ENCODE data around the gene NOP58. TPM values are rescaled to one million over a fixed set of nuclear protein-coding genes. Genes with fewer than 3 reads are reported as not detected.

Gene NOP58, protein sequence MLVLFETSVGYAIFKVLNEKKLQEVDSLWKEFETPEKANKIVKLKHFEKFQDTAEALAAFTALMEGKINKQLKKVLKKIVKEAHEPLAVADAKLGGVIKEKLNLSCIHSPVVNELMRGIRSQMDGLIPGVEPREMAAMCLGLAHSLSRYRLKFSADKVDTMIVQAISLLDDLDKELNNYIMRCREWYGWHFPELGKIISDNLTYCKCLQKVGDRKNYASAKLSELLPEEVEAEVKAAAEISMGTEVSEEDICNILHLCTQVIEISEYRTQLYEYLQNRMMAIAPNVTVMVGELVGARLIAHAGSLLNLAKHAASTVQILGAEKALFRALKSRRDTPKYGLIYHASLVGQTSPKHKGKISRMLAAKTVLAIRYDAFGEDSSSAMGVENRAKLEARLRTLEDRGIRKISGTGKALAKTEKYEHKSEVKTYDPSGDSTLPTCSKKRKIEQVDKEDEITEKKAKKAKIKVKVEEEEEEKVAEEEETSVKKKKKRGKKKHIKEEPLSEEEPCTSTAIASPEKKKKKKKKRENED
- 10 to 100 TPM; 73.5 to 82.7 TPM for total RNA-seq
- polyA plus RNA-seq (2013, experiment 1 of 2): 74.9 TPM
- polyA plus RNA-seq (2013, experiment 2 of 2): 77.2 TPM
- long read RNA-seq, experiment 1, transcript NOP58-201 (15 exons, 2,046 nt): major isoform, 23 of 43 reads
- long read RNA-seq, experiment 1, partial matches to known transcripts: 14 of 43 reads
- long read RNA-seq, experiment 1, other reads (novel, unspliced or antisense): 6 of 43 reads
- long read RNA-seq, experiment 2, transcript NOP58-201 (15 exons, 2,046 nt): major isoform, 103 of 120 reads
- long read RNA-seq, experiment 2, partial matches to known transcripts: 8 of 120 reads
- long read RNA-seq, experiment 2, other reads (novel, unspliced or antisense): 9 of 120 reads
- long read RNA-seq, experiment 3, transcript NOP58-201 (15 exons, 2,046 nt): major isoform, 10 of 246 reads
- long read RNA-seq, experiment 3, partial matches to known transcripts: 208 of 246 reads
- long read RNA-seq, experiment 3, other reads (novel, unspliced or antisense): 28 of 246 reads
- long read RNA-seq, experiment 4, transcript NOP58-201 (15 exons, 2,046 nt): major isoform, 141 of 314 reads
- long read RNA-seq, experiment 4, partial matches to known transcripts: 161 of 314 reads
- long read RNA-seq, experiment 4, other reads (novel, unspliced or antisense): 12 of 314 reads

DNA sequence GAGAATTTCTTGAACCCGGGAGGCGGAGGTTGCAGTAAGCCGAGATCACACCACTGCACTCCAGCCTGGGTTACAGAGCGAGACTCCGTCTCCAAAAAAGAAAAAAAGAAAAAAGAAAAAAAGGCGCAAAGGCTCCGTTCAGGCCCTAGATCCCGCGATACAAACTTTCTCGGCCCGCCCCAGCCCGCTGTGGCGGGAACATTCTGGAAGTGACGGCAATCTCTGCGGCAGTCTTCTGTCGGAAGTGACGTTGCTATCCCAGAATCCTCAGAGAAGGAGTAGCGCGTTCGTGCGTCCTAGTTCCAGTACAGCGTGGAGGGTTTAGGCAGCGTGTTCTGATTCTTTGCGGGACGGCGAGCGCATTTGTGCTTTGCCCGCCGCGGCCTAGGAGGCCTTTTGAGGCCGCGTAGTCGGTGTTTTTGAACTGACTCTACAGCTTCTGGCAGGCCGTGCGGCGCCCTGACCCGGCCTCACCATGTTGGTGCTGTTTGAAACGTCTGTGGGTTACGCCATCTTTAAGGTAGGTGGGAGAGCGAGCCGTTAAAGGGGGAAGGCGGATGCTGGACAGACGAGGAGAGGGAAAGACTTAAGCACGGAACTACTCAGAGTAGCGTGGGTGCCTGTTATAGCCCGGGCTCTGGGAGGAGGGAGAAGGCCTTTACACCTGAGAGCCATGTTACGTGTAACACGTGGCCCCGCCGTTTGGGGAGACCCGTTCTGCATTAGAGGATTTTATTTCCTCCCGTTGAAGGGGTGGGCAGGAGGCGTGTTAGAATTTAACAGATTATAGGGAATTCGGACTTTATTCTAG is at the start of gene NOP58:
Gene NOP58 (plus strand): TSS at position 297 of the 811 bp plus-strand sequence. CDS start 179 bp downstream, at position 476.
- H3K4me1 ChIP-seq (ENCODE audit: control insufficient read depth, insufficient read depth, low read length): no peaks in the 10 kb centered on the region
- no peaks in the 10 kb centered on the region for H3K36me3 Mint-ChIP-seq (ENCODE audit: low read depth)
- peak within 1 kb of the TSS; percentile 98 for H3K9ac ChIP-seq (ENCODE audit: extremely low read depth, low read length, poor library complexity, severe bottlenecking)
- H3K9me3 ChIP-seq (ENCODE audit: control insufficient read depth, low read length): no peaks in the 10 kb centered on the region
- H3K27me3 Mint-ChIP-seq (ENCODE audit: insufficient read depth): no peaks in the 10 kb centered on the region
- DNase-seq: peak; percentile 97
- H3K4me3 Mint-ChIP-seq: no peak within 1 kb of the TSS
- peak within 1 kb of the TSS; percentile 35 for H3K27ac Mint-ChIP-seq
- H3K36me3 ChIP-seq (ENCODE audit: control insufficient read depth, insufficient read depth, low read length): no peaks in the 10 kb centered on the region
- 0 to 1% methylated on average over 40 to 54 of the region's 54 CpGs for WGBS, 2 experiments (ENCODE audit: insufficient coverage in 1 of 2, insufficient read length in 1 of 2)
- H3K4me1 Mint-ChIP-seq: peaks cover 3% of the 10 kb centered on the region
- TF ChIP-seq, protein P1, sequence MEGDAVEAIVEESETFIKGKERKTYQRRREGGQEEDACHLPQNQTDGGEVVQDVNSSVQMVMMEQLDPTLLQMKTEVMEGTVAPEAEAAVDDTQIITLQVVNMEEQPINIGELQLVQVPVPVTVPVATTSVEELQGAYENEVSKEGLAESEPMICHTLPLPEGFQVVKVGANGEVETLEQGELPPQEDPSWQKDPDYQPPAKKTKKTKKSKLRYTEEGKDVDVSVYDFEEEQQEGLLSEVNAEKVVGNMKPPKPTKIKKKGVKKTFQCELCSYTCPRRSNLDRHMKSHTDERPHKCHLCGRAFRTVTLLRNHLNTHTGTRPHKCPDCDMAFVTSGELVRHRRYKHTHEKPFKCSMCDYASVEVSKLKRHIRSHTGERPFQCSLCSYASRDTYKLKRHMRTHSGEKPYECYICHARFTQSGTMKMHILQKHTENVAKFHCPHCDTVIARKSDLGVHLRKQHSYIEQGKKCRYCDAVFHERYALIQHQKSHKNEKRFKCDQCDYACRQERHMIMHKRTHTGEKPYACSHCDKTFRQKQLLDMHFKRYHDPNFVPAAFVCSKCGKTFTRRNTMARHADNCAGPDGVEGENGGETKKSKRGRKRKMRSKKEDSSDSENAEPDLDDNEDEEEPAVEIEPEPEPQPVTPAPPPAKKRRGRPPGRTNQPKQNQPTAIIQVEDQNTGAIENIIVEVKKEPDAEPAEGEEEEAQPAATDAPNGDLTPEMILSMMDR (conservative IDR thresholded peaks at IDR 0.05): no peak
- no peaks in the 10 kb centered on the region for H3K27me3 ChIP-seq (ENCODE audit: control insufficient read depth, insufficient read depth, low read length, poor library complexity, severe bottlenecking)
- H3K9me3 Mint-ChIP-seq: no peaks in the 10 kb centered on the region
- peak within 1 kb of the TSS; percentile 96 for H3K4me3 ChIP-seq (ENCODE audit: low read length)
- H3K27ac ChIP-seq (ENCODE audit: low read depth, low read length): peak within 1 kb of the TSS; percentile 97

GRCh38 chr2:202221873-202222272 is 43.7 kb upstream of the NOP58 start:
- Histone ChIP-seq H3K4me1 (ENCODE audit: control insufficient read depth, insufficient read depth, low read length) (no peaks in the 10 kb centered on the region), H3K4me3 (ENCODE audit: low read length) (no peak overlapping the region), H3K27me3 (ENCODE audit: control insufficient read depth, insufficient read depth, low read length, poor library complexity, severe bottlenecking) (no peaks in the 10 kb centered on the region), H3K27ac (ENCODE audit: low read depth, low read length) (peak overlapping the region; percentile 51), H3K9ac (ENCODE audit: extremely low read depth, low read length, poor library complexity, severe bottlenecking) (no peak overlapping the region), H3K9me3 (ENCODE audit: control insufficient read depth, low read length) (no peaks in the 10 kb centered on the region), H3K36me3 (ENCODE audit: control insufficient read depth, insufficient read depth, low read length) (peaks cover 49% of the 10 kb centered on the region)
- H3K27me3 Mint-ChIP-seq (ENCODE audit: insufficient read depth): no peaks in the 10 kb centered on the region
- 46 to 60% methylated on average over 1 of the region's 1 CpG for WGBS, 2 experiments (ENCODE audit: insufficient coverage in 1 of 2, insufficient read length in 1 of 2)
- peaks cover 57% of the 10 kb centered on the region for H3K36me3 Mint-ChIP-seq (ENCODE audit: low read depth)
- no peaks in the 10 kb centered on the region for H3K9me3 Mint-ChIP-seq
- TF ChIP-seq, protein P1 (conservative IDR thresholded peaks at IDR 0.05): no peak
- H3K4me3 Mint-ChIP-seq: no peak overlapping the region
- no peak for DNase-seq
- peak overlapping the region; percentile 39 for H3K27ac Mint-ChIP-seq
- H3K4me1 Mint-ChIP-seq: peaks cover 6% of the 10 kb centered on the region

Data from endodermal cell (in vitro differentiated cells).